MCF 10A (cell line): ENCODE results near the gene POLR2J3. TPM values are rescaled to one million over a fixed set of nuclear protein-coding genes. Genes with fewer than 3 reads are reported as not detected.
"Not testable (repeated sequence)": the region's sequence is repeated elsewhere in the genome, so short reads cannot be mapped to it uniquely, and the experiment has no call there.

Experiments
- BruUV-seq: library from RNA; stranded (reverse); fragments of 400-500 nt; replicated peaks from 2 replicates; lab custom pipeline; 2021; lab: Mats Ljungman, UMichigan
- CTCF ChIA-PET: fragments of 300-600 bp; sonication (Branson Sonifier 250); formaldehyde crosslinking; extraction: SDS; loops from one replicate; lab custom pipeline; 2021; ENCODE audit warnings: antibody characterized with exemption, inconsistent platforms; lab: Yijun Ruan, JAX
- POLR2A ChIA-PET: fragments of 300-600, 350-650 bp; sonication (Branson Sonifier 250); formaldehyde crosslinking; extraction: SDS; loops from one replicate; lab custom pipeline; 2020; ENCODE audit warnings: antibody characterized with exemption, inconsistent platforms; lab: Yijun Ruan, JAX
- DNase-seq: peaks from one replicate; pipeline ENCODE4 v3.0.0-alpha.2; 2018; ENCODE audit not compliant: unreplicated experiment
- H3K27ac Mint-ChIP-seq: one replicate; pipeline ENCODE4 v1.8.0; 2022; ENCODE audit warnings: mild to moderate bottlenecking, low read depth, mixed read lengths; ENCODE audit not compliant: unreplicated experiment
- H3K27me3 Mint-ChIP-seq: one replicate; pipeline ENCODE4 v1.8.0; 2022; ENCODE audit warnings: mixed read lengths; ENCODE audit not compliant: insufficient read depth, unreplicated experiment
- H3K36me3 Mint-ChIP-seq: one replicate; pipeline ENCODE4 v1.8.0; 2022; ENCODE audit warnings: mild to moderate bottlenecking, moderate library complexity, mixed read lengths; ENCODE audit not compliant: insufficient read depth, unreplicated experiment
- H3K4me1 Mint-ChIP-seq: one replicate; pipeline ENCODE4 v1.8.0; 2022; ENCODE audit warnings: mixed read lengths; ENCODE audit not compliant: insufficient read depth, unreplicated experiment
- H3K4me3 Mint-ChIP-seq: one replicate; pipeline ENCODE4 v1.8.0; 2022; ENCODE audit warnings: mild to moderate bottlenecking, moderate library complexity, mixed read lengths; ENCODE audit not compliant: unreplicated experiment
- H3K9me3 Mint-ChIP-seq: one replicate; pipeline ENCODE4 v1.8.0; 2022; ENCODE audit warnings: mixed read lengths; ENCODE audit not compliant: unreplicated experiment
- intact Hi-C: fragments of 100-400 bp; cut with micrococcal nuclease; formaldehyde crosslinking; loops from 2 replicates; pipeline ENCODE4 v1.14.1; 2022
- total RNA-seq: library from RNA; stranded (reverse); gene quantifications from 2 replicates; pipeline ENCODE4 v1.2.3, GENCODE V29; 2022

POLR2J3 gene
- total RNA-seq, 1 experiment from 2014 or later, result 34.1 TPM

DNA sequence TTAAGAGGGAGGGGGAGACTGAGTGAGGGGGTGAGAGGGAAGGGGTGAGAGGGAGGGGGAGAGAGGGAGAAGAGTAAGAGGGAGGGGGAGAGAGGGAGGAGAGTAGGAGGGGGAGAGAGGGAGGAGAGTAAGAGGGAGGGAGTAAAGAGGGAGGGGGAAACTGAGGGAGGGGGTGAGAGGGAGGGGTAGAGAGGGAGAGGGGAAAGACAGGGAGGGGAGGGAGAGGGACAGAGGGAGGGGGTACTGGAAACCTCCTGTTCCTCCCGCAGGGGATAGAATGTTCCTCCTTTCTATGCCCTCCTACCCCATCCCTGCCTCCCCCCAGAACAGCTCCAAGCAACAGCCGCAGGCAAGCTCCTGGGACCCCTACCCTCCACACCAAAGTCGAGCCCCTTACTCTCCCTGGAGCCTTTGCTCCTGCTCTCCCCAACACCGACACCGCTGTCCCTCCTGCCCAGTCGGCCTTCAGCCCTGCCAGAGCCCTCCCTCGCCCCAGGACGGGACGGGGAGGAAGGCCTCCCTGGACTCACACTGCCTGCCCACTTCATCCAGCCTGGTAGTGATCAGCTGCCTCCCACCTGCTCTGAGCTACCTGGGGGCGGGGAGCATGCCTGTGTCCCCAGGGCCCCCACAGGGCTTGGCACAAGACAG is 39.4 kb upstream of the POLR2J3 start:
- H3K9me3 Mint-ChIP-seq, intact Hi-C loops, H3K4me3 Mint-ChIP-seq, DNase-seq, H3K27me3 Mint-ChIP-seq, CTCF ChIA-PET, H3K27ac Mint-ChIP-seq, H3K36me3 Mint-ChIP-seq, H3K4me1 Mint-ChIP-seq, BruUV-seq, POLR2A ChIA-PET: not testable (repeated sequence)

DNA sequence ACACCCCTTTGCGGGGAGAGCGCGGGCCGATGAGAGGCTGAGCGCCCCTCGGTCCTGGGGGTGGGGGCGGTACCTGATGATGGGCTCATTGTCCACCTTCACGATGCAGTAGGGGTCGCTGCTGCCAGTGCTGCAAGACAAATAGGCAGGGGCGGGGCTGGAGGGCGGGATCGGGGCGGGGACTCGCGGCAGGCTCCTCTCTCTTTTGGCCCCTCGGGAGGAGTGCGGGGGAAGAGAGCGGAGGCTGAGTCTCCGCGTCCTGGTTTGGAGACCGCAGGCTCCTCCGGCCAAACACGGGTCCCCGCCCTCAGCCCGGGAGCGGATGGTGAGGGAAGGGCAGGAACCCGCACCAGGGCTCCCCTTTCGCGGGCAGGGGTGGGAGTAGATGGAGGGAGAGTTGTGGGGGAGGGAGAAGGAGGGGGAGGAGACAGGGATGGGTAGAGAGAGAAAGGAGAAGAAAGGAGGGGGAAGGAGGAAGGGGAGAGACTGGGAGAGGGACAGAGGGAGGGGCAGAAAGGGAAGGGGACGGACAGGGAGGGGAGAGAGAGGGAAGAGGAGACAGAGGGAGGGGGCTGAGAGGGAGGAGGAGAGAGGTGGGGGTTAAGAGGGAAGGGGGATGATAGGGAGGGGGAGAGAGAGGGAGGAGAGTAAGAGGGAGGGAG is 38.8 kb upstream of the POLR2J3 start:
- BruUV-seq, intact Hi-C loops: not testable (repeated sequence)

DNA sequence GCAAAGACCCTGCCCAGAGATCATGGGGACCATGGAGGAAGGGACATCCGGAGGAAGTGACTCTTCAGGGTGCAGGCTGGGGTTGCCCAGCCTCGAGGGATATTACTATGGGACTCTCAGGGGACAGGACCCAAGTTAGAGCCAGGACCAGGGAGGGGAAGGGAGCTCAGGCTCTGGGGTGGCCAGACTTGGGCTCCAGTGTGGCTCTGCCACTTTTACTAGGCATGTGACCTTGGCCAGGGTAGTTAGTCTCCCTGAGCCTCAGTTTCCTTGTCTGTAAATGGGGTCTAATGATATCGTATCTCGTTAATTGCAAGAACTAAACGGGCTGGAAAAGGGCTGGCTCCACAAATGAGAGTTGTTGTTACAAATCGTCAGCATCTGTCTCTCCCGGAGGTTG is 38.1 kb upstream of the POLR2J3 start:
- H3K36me3 Mint-ChIP-seq, H3K27me3 Mint-ChIP-seq, H3K4me1 Mint-ChIP-seq, POLR2A ChIA-PET, intact Hi-C loops, CTCF ChIA-PET, H3K27ac Mint-ChIP-seq, H3K9me3 Mint-ChIP-seq, DNase-seq, BruUV-seq, H3K4me3 Mint-ChIP-seq: not testable (repeated sequence)

More for the DNA sequence above, 38.8 kb upstream of the POLR2J3 start:
- POLR2A ChIA-PET, H3K9me3 Mint-ChIP-seq, H3K27me3 Mint-ChIP-seq, H3K4me3 Mint-ChIP-seq, DNase-seq, CTCF ChIA-PET, H3K36me3 Mint-ChIP-seq, H3K4me1 Mint-ChIP-seq, H3K27ac Mint-ChIP-seq: not testable (repeated sequence)

DNA sequence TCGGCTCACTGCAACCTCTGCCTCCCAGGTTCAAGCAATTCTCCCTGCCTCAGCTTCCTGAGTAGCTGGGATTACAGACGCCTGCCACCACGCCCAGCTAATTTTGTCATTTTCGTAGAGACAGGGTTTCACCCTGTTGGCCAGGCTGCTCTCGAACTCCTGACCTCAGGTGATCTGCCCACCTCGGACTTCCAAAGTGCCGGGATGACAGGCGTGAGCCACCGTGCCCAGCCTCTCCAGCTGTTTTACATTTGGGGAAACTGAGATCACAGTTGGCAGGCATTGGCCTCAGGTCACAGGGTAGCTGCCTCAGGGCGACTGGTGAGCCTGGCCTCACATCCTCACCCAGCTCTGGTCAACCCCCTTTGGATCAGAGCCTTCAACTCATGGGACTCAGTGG is 37.4 kb upstream of the POLR2J3 start:
- CTCF ChIA-PET, H3K27me3 Mint-ChIP-seq, H3K4me1 Mint-ChIP-seq, DNase-seq, H3K9me3 Mint-ChIP-seq, POLR2A ChIA-PET, H3K4me3 Mint-ChIP-seq, H3K36me3 Mint-ChIP-seq, BruUV-seq, intact Hi-C loops, H3K27ac Mint-ChIP-seq: not testable (repeated sequence)

DNA sequence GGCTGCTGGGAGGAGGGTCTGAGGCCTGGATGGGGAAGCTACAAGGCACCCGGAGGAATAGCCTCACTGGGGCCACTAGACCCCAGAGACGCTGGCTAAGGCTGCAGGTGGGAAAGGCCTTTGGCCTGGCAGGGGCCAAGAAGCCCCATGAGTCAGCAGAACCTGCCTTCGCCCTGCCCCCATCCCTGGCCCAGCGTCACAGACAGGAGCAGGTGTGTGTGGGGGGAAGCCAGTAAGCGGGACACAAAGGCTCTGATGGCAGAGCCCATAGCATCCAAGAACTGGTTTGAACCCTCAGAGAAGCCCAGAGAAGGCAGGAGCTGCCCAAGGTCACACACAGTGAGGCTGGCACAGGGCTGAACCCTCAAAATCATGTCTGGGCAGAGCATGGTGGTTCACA is 34.5 kb upstream of the POLR2J3 start:
- not testable (repeated sequence) for DNase-seq, H3K36me3 Mint-ChIP-seq

DNA sequence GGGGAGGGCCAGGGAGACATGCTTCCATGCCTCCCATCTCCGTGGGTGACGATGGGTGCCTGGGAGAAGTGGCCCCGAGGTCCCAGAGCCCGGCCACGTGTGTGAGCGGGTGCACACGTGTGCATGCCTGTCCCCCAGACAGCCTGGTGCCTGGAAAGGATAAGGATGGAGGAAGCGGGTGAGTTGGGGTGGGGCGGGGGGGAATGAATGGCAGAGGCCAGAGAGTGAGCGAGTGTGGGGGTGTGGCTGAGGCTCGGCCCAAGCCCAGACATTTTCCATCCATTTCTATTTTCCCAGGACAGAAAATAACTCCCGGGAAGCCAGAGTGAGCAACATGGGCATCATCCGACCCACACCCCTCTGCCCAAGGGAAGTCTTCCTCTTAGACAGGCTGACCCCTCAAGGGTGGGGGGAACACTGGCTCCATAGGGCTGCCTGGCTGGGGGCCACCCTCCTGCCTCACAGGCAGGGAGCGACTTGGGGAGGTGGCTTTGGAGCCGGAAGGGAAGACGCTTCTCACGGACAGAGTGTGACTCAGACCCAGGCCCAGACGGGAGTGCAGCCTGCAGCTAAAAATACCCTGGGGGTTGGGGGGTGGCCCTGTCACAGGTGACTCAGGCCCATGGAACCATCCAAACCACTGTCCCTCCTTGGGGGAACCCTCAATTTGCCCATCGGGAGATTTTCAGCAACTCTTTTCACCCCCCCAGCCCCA is 32.2 kb upstream of the POLR2J3 start:
- H3K27me3 Mint-ChIP-seq, H3K27ac Mint-ChIP-seq, BruUV-seq, H3K4me3 Mint-ChIP-seq, intact Hi-C loops, H3K9me3 Mint-ChIP-seq, H3K4me1 Mint-ChIP-seq, DNase-seq, H3K36me3 Mint-ChIP-seq, POLR2A ChIA-PET, CTCF ChIA-PET: not testable (repeated sequence)

More for the DNA sequence above, 34.5 kb upstream of the POLR2J3 start:
- CTCF ChIA-PET, BruUV-seq, intact Hi-C loops, H3K4me3 Mint-ChIP-seq, POLR2A ChIA-PET, H3K4me1 Mint-ChIP-seq, H3K27me3 Mint-ChIP-seq, H3K9me3 Mint-ChIP-seq, H3K27ac Mint-ChIP-seq: not testable (repeated sequence)

DNA sequence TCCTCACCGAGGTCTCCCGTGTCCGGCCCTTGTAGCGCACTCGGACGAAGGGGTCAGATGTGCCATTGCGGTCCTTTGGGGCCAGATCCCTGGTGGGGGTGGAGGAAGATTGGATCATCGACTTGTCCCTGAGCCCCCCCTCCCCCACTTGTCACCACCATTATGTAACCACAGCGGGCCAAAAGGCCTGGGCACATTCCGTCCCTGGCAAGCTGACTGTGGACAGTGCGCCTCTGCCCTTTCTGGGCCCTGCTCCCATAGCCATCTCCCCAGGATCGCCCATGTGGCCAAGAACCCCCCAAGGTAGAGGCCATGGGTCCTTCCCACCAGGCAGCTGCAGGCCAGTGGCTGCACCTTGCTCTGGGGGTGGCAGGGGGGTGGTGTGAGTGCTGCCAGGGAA is 29.9 kb upstream of the POLR2J3 start:
- H3K4me1 Mint-ChIP-seq, H3K27me3 Mint-ChIP-seq, H3K27ac Mint-ChIP-seq, CTCF ChIA-PET, H3K9me3 Mint-ChIP-seq, H3K36me3 Mint-ChIP-seq, DNase-seq, intact Hi-C loops, H3K4me3 Mint-ChIP-seq, POLR2A ChIA-PET, BruUV-seq: not testable (repeated sequence)

DNA sequence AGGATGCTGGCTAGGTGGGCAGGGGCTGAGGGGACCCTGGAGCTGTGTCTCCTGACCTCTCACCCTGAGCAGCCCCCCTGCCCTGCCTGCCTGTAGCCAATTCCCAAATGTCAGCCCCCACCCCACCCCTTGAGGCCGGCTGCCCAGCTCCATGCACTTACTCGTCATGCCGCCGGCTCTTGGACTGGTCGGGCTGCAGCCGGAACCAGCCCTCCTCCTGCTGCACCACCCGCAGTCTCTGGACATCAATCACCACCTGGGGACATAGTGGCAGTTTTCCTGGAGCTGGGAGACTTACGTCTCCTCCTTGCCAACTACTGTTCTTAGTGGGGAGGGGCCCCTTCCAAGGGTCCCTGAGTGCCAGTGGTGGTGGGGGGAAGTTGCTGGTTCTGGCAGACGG is 27.3 kb upstream of the POLR2J3 start:
- BruUV-seq, POLR2A ChIA-PET: not testable (repeated sequence)

DNA sequence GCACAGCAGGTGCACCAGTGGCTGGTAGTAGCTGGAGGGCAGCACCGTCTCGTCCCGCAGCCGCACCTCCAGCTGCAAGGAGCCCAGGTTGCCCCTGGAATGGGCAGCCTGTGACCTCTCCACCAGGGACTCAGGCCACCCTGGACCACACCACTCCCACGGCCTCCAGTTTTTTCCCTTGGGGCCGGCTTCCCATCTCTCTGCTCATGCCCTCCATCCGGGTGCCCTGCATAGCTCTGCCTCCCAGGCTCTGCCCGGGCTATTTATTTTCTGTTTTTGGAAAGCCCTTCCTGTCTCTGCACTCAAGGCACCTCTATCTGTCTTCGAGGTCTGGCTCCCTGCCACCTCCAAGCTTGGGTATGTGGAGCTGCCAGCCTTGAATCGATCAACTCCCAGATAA is 23.7 kb upstream of the POLR2J3 start:
- DNase-seq, H3K9me3 Mint-ChIP-seq, H3K36me3 Mint-ChIP-seq, intact Hi-C loops, H3K4me1 Mint-ChIP-seq, H3K4me3 Mint-ChIP-seq, CTCF ChIA-PET, BruUV-seq, H3K27ac Mint-ChIP-seq, H3K27me3 Mint-ChIP-seq, POLR2A ChIA-PET: not testable (repeated sequence)

More for the DNA sequence above, 27.3 kb upstream of the POLR2J3 start:
- H3K9me3 Mint-ChIP-seq, H3K4me1 Mint-ChIP-seq, DNase-seq, H3K27me3 Mint-ChIP-seq, CTCF ChIA-PET, H3K4me3 Mint-ChIP-seq, H3K27ac Mint-ChIP-seq, intact Hi-C loops, H3K36me3 Mint-ChIP-seq: not testable (repeated sequence)
